ENCODE data around the gene LMTK3.
"Not testable (repeated sequence)": the region's sequence is repeated elsewhere in the genome, so short reads cannot be mapped to it uniquely, and the experiment has no call there.

LMTK3 gene

DNA sequence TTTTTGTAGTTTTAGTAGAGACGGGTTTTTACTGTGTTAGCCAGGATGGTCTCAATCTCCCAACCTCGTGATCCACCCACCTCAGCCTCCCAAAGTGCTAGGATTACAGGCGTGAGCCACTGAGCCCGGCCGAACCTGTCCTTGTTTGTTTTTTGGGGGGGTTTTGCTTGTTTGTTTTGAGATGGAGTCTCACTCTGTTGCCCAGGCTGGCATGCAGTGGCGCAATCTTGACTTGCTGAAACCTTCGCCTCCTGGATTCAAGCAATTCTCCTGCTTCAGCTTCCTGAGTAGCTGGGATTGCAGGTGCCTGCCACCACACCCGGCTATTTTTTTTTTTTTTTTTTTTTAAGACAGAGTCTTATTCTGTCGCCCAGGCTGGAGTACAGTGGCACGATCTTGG, 24.9 kb downstream of the LMTK3 start:
- not testable (repeated sequence) for DNase-seq (ENCODE audit: low spot score)

DNA sequence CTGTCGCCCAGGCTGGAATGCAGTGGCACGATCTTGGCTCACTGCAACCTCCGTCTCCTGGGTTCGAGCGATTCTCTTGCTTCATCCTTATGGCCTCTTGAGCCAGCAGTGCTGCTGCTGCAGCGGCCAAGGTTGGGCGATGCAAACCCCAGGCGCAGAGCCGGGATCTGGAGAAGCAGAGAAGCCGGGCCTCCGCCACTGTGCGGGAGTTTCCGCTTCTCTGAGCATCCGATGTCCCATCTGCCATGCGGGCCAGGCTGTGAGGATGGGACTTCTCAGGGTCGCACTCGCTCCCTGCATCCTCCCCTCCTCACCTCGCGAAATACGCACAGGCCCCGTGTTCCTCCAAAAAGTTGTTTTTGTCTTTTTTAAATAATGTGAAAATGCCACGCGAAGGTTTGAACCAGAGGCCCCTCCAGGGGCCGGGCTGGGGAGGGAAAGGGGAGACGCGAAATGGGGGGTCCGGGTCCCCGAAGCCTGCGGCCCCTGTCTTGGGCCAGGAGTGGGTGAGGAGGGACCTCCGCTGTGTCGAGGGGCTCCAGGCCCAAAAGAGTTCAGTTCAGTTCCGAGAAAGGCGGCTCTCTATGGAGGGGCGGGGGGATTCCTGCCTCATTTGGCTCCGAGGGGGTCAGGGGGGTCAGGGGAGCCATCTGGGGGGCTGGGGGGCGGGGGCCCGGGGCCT, 26.6 kb downstream of the LMTK3 start:
- DNase-seq (ENCODE audit: low spot score) = no peak

DNA sequence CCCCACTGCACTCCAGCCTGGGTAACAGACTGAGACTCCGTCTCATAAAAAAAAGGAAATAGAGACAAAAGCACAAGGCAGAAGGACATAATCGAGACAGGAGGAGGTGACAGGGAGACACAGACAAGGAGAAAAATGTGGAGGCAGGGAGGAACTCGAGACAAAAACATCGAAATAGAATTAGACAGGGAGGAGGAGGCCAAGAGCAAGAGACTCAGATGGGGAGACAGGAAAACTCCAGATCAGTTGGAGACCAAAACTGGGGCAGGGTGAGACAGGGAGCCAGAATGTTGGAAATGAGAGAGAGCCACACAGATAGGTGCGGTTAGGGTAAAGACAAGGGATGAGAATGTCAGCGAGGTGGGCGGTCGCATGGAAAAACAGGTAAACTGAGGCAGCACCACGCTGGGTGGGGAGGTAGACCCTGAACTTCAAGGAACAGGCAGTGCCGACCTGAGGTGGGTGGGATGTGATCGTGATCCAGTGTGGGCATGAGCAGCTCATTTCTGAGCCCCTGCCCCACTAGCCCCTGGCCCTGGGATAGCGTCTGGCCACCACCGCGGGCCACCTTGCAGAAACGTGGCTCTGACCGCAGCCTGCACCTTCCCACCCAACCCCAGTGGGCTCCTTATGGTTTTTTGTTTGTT, 27.3 kb downstream of the LMTK3 start:
- DNase-seq (ENCODE audit: low spot score) = no peak

DNA sequence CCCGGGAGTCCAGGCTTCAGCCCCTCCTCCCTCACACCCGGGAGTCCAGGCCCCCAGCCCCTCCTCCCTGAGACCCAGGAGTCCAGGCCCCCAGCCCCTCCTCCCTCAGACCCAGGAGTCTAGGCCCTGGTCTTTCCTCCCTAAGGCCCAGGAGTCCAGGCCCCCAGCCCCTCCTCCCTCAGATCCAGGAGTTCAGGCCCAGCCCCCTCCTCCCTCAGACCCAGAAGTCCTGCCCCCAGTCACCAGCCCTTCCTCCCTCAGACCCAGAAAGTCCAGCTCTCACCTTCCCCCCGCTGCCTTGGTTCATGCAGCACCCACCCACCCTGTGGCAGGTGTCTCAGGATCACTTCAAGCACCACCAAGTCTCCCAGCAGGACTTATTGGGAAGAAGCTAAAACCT, 28.3 kb downstream of the LMTK3 start:
- no peak for DNase-seq (ENCODE audit: low spot score)

- no peak for DNase-seq (ENCODE audit: low spot score)
Observed at GRCh38 chr19:48481846-48482639, 29.6 kb downstream of the LMTK3 start.

- no peak for DNase-seq (ENCODE audit: low spot score)
Observed at GRCh38 chr19:48480558-48481500, 30.8 kb downstream of the LMTK3 start.

- DNase-seq (ENCODE audit: low spot score) = no peak
Observed at GRCh38 chr19:48480183-48480557, 31.5 kb downstream of the LMTK3 start.

- no peak for DNase-seq (ENCODE audit: low spot score)
Observed at GRCh38 chr19:48479686-48480085, 31.9 kb downstream of the LMTK3 start.

DNA sequence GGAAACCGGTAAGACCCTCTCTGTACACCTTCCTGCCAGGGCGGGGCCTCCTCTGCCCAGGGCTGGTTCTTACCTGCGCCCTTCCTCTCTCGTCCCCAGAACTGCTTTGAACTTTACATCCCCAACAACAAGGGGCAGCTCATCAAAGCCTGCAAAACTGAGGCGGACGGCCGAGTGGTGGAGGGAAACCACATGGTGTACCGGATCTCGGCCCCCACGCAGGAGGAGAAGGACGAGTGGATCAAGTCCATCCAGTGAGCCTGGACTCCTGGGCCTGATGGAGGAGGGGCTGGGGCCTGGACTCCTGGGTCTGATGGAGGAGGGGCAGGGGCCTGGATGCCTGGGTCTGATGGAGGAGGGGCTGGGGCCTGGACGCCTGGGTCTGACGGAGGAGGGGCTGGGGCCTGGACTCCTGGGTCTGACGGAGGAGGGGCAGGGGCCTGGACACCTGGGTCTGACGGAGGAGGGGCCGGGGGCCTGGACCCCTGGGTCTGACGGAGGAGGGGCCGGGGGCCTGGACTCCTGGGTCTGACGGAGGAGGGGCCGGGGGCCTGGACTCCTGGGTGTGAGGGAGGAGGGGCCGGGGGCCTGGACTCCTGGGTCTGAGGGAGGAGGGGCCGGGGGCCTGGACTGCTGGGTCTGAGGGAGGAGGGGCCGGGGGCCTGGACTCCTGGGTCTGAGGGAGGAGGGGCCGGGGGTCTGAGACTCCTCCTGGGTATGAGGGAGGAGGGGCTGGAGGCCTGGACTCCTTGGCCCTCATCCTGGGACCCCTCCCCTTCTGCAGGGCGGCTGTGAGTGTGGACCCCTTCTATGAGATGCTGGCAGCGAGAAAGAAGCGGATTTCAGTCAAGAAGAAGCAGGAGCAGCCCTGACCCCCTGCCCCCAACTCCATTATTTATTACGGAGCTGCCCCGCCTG, 33.0 kb downstream of the LMTK3 start:
- DNase-seq (ENCODE audit: low spot score) = no peak

DNA sequence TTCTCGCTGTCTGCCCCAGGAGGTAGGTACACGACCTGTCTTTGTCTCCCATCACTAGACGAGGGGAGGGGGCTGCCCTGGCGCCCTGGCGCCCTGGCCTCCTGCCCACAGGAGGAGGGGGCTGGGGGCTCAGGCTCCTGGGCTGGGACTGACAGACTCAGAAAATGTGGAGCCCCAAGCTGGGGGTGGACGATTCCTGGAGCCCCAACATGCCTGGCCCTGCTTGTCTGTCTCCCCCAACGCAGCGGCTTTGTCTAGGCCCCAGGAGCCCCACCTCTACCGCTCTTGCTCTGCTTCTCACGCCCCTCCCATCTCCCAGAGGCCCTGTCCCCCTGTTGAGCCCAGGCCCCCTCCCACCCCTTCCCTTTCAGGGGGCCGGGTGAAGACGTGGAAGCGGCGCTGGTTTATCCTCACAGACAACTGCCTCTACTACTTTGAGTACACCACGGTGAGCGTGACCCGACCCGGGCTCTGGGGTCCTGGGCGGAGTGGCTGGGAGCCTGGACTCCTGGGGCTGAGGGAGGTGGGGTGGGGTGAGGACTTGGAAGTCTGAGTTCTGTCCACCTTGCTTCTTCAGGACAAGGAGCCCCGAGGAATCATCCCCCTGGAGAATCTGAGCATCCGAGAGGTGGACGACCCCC, 33.8 kb downstream of the LMTK3 start:
- DNase-seq (ENCODE audit: low spot score) = no peak

GRCh38 chr19:48477067-48477685, 34.5 kb downstream of the LMTK3 start:
- DNase-seq (ENCODE audit: low spot score) = no peak

DNA sequence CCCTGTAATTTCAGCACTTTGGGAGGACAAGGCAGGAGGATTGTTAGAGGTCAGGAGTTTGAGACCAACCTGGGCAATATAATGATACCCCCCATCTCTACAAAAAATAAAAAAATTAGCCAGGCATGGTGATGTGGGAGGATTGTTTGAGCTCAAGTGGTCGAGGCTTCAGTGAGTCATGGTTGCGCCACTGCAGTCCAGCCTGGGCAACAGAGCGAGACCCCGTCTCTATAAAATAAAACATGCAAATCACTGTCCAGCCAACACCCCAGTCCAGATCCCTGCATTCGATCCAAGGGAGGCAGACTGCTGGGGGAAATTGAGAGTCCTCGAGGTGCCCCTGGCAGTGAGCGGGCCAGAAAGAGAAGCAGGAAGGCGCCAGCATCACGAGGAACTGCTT, 35.5 kb downstream of the LMTK3 start:
- DNase-seq (ENCODE audit: low spot score) = no peak

DNA sequence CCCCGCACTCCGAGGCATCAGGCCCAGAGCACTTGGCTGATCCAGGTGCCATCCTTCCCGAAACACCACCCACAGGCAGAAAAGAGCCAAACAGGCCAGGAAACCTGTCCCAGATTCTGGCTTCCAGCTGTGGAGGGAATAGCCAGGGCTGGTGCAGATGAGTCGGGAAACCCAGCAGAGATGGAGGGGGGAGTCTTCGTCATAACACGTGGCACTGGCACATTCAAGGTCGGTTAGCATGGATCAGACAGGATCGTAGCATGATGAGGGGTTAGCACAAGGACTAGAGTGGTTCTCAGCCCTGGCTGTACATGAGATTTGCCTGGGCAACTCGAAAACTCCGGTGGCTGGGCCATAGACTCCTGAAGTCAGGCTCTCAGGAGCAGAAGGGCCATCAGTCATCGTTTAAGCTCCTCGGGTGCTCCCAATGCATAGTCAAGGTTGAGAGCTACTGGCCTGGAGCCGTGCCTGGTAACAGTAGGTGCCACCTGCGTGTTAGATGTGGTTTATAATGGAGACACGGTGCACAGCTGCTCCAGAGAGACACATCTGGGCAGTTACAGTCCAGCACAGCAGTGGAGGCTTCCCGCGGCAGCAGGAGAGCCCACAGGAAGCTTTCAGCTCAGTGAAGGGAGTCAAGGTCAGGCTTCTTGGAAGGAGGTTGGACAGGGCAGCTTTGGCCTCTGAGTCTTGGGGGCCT, 36.1 kb downstream of the LMTK3 start:
- DNase-seq (ENCODE audit: low spot score) = no peak

GRCh38 chr19:48474084-48474592, 37.5 kb downstream of the LMTK3 start:
- no peak for DNase-seq (ENCODE audit: low spot score)

DNA sequence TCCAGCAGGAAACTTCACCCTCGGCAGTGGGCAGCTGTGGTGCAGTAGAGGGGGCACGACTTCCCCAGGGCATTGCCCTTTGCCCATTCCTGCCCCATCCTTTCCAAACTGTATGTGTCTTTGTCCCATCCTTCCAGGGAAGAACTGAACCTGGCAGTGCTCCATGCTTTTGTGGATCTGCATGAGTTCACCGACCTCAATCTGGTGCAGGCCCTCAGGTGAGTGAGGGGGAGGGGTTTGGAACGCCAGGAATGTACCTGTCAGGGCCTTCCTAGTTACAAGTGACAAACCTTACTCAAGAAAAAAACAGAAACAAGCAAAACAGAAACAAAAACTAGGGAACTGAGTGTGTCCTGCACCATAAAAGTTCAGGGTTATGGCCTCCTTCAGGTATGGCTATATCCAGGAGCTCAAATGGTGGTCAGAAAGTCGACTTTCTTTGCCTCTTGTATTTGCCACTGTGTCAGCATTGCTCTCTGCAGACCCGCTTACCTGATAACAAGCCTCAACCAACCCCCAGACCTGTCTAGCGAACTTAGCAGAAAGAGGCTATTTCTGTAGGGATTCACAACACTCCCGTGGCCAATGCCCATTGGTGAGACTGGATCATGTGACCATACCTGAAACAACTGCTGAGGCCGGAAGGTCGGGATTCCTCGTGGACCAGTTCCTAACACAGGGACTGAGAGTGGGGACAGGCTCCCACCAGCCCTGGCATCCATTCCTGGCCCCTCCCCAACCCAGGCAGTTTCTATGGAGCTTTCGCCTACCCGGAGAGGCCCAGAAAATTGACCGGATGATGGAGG, 38.3 kb downstream of the LMTK3 start:
- DNase-seq (ENCODE audit: low spot score) = peak; percentile 76

DNA sequence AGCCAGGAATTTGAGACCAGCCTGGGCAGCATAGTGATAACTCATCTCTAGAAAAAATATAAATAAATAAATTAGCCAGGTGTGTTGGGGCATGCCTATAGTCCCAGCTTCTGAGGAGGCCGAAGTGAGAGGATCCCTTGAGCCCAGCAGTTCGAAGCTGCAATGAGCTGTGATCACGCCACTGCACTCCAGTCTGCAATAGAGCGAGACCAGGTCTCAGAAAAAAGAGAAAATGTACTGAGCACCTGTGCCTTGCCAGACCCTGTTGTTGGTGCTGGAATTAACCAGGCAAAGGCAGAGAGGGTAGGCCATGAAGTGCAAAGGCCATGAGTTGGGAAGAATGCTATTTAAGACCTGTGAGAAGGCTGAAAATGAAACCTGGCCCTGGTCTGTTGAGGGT, 39.8 kb downstream of the LMTK3 start:
- no peak for DNase-seq (ENCODE audit: low spot score)

GRCh38 chr19:48470856-48471255, 40.8 kb downstream of the LMTK3 start:
- no peak for DNase-seq (ENCODE audit: low spot score)

GRCh38 chr19:48469934-48470680, 41.5 kb downstream of the LMTK3 start:
- no peak for DNase-seq (ENCODE audit: low spot score)
